IMR-90 (cell line): ENCODE measurements around the gene ME3. TPM values are rescaled to one million over a fixed set of nuclear protein-coding genes. Genes with fewer than 3 reads are reported as not detected.

Experiments used
- ATAC-seq: fragments of 200-7000 bp; cut with Tn5 transposase; 2 replicates; pipeline ENCODE4 v1.9.1; 2020; ENCODE audit warnings: low read depth, mild to moderate bottlenecking, moderate library complexity
- BruUV-seq: library from RNA; stranded (reverse); fragments of 400-500 nt; replicated peaks from 2 replicates; lab custom pipeline; 2021; lab: Mats Ljungman, UMichigan
- CTCF ChIA-PET: fragments of 300-600 bp; formaldehyde crosslinking; extraction: SDS; loops from one replicate; lab custom pipeline; 2021; ENCODE audit warnings: antibody characterized with exemption; lab: Yijun Ruan, JAX
- POLR2A ChIA-PET: fragments of 300-600 bp; sonication (Branson Sonifier 250); formaldehyde crosslinking; loops from one replicate; lab custom pipeline; 2022; ENCODE audit warnings: antibody characterized with exemption; ENCODE audit not compliant: unreplicated experiment; lab: Charles Lee
- DNase-seq: peaks from one replicate; pipeline ENCODE4 v3.0.0; 2013
- H2AFZ ChIP-seq: replicated peaks from 2 replicates; pipeline ENCODE3; 2013; ENCODE audit warnings: low read length, mild to moderate bottlenecking; ENCODE audit not compliant: poor library complexity
- H2AK5ac ChIP-seq: 2 replicates; pipeline ENCODE4 v1.6.1; 2013; ENCODE audit warnings: low read depth, low read length, inconsistent platforms
- H2AK9ac ChIP-seq: replicated peaks from 2 replicates; pipeline ENCODE3; 2013; ENCODE audit warnings: mild to moderate bottlenecking, low read depth, low read length, moderate library complexity; ENCODE audit not compliant: poor library complexity
- H2BK120ac ChIP-seq: 2 replicates; pipeline ENCODE4 v1.6.1; 2013; ENCODE audit warnings: low read depth, low read length, inconsistent platforms
- H2BK15ac ChIP-seq: 3 replicates; pipeline ENCODE4 v1.6.1; 2013; ENCODE audit warnings: low read depth, low read length, inconsistent platforms
- H2BK20ac ChIP-seq: 2 replicates; pipeline ENCODE4 v1.6.1; 2013; ENCODE audit warnings: low read depth, mild to moderate bottlenecking, inconsistent platforms, low read length, moderate library complexity
- H2BK5ac ChIP-seq: 2 replicates; pipeline ENCODE4 v1.6.1; 2013; ENCODE audit warnings: mild to moderate bottlenecking, low read depth, low read length, inconsistent platforms; ENCODE audit not compliant: poor library complexity, severe bottlenecking
- H3K14ac ChIP-seq: replicated peaks from 2 replicates; pipeline ENCODE4 v1.6.1; 2013; ENCODE audit warnings: low read depth, low read length, inconsistent platforms
- H3K18ac ChIP-seq: 2 replicates; pipeline ENCODE4 v1.6.1; 2013; ENCODE audit warnings: low read depth, low read length, control low read depth
- H3K23ac ChIP-seq: 2 replicates; pipeline ENCODE4 v1.6.1; 2013; ENCODE audit warnings: low read depth, low read length, inconsistent platforms
- H3K27ac ChIP-seq: 2 replicates; pipeline ENCODE4 v1.5.1; 2013; ENCODE audit warnings: mild to moderate bottlenecking, control low read depth, low read length; ENCODE audit not compliant: insufficient read depth
- H3K27me3 ChIP-seq: 2 replicates; pipeline ENCODE4 v1.6.1; 2013; ENCODE audit warnings: low read length; ENCODE audit not compliant: control insufficient read depth, insufficient read depth
- H3K36me3 ChIP-seq: 2 replicates; pipeline ENCODE4 v1.6.1; 2013; ENCODE audit warnings: low read length, mixed read lengths; ENCODE audit not compliant: control insufficient read depth, insufficient read depth
- H3K4ac ChIP-seq: 2 replicates; pipeline ENCODE4 v1.6.1; 2013; ENCODE audit warnings: low read depth, low read length, inconsistent platforms
- H3K4me1 ChIP-seq: 2 replicates; pipeline ENCODE4 v1.6.1; 2013; ENCODE audit warnings: low read length, mixed read lengths; ENCODE audit not compliant: control insufficient read depth, insufficient read depth
- H3K4me2 ChIP-seq: 2 replicates; pipeline ENCODE4 v1.6.1; 2013; ENCODE audit warnings: low read depth, mild to moderate bottlenecking, control low read depth, low read length, moderate library complexity
- H3K4me3 ChIP-seq: 2 replicates; pipeline ENCODE4 v1.5.1; 2013; ENCODE audit warnings: low read depth, mild to moderate bottlenecking, control low read depth, low read length, moderate library complexity; ENCODE audit not compliant: insufficient read depth
- H3K56ac ChIP-seq: 2 replicates; pipeline ENCODE4 v1.6.1; 2013; ENCODE audit warnings: low read length, inconsistent platforms; ENCODE audit not compliant: insufficient read depth; ENCODE audit errors: extremely low read depth
- H3K79me1 ChIP-seq, 2 experiments: 2 replicates each; pipeline ENCODE4 v1.6.1; 2013; ENCODE audit warnings: low read length in 2 of 2, inconsistent platforms in 1 of 2, low read depth in 1 of 2
- H3K9ac ChIP-seq: 2 replicates; pipeline ENCODE4 v1.6.1; 2013; ENCODE audit warnings: low read depth, low read length, control low read depth
- H3K9me1 ChIP-seq: 2 replicates; pipeline ENCODE4 v1.6.1; 2013; ENCODE audit warnings: low read length, inconsistent platforms; ENCODE audit not compliant: insufficient read depth
- H3K9me3 ChIP-seq: 2 replicates; pipeline ENCODE4 v1.6.1; 2013; ENCODE audit warnings: low read length; ENCODE audit not compliant: control insufficient read depth, insufficient read depth
- H4K20me1 ChIP-seq: 2 replicates; pipeline ENCODE4 v1.6.1; 2013; ENCODE audit warnings: low read length, inconsistent platforms; ENCODE audit not compliant: insufficient read depth
- H4K5ac ChIP-seq: 2 replicates; pipeline ENCODE4 v1.6.1; 2013; ENCODE audit warnings: mild to moderate bottlenecking, low read depth, low read length, control low read depth
- H4K8ac ChIP-seq, 2 experiments: 2 replicates each; pipeline ENCODE4 v1.6.1; 2013; ENCODE audit warnings: low read depth in 2 of 2, low read length in 2 of 2, control low read depth in 1 of 2, inconsistent platforms in 1 of 2
- H4K91ac ChIP-seq: 2 replicates; pipeline ENCODE4 v1.6.1; 2013; ENCODE audit warnings: low read depth, low read length, inconsistent platforms; ENCODE audit not compliant: insufficient read depth
- BHLHE40 ChIP-seq: fragments of 150-350 bp; IDR thresholded peaks from 2 replicates; pipeline ENCODE4 v1.6.1; 2016; ENCODE audit warnings: mild to moderate bottlenecking, low read depth, low read length
- CHD1 ChIP-seq: IDR thresholded peaks from 2 replicates; pipeline ENCODE4 v1.6.1; 2012; ENCODE audit warnings: low read depth, low read length, improper control_type of control experiment
- CTCF ChIP-seq: conservative IDR thresholded peaks from 2 replicates; pipeline ENCODE4 v1.5.1; 2012; ENCODE audit warnings: mild to moderate bottlenecking, low read depth, low read length, improper control_type of control experiment
- ELK1 ChIP-seq: fragments of 150-350 bp; IDR thresholded peaks from 2 replicates; pipeline ENCODE4 v1.6.1; 2016; ENCODE audit warnings: low read depth, mild to moderate bottlenecking, low read length, moderate library complexity, borderline replicate concordance
- FOS ChIP-seq: fragments of 150-350 bp; IDR thresholded peaks from 2 replicates; pipeline ENCODE4 v1.6.1; 2016; ENCODE audit warnings: low read depth, low read length
- MAFK ChIP-seq: IDR thresholded peaks from 2 replicates; pipeline ENCODE4 v1.6.1; 2012; ENCODE audit warnings: low read depth, low read length, improper control_type of control experiment
- NFE2L2 ChIP-seq: fragments of 150-350 bp; IDR thresholded peaks from 2 replicates; pipeline ENCODE4 v1.6.1; 2016; ENCODE audit warnings: low read depth, mild to moderate bottlenecking, low read length
- POLR2A ChIP-seq: IDR thresholded peaks from 2 replicates; pipeline ENCODE4 v1.6.1; 2012; ENCODE audit warnings: mild to moderate bottlenecking, low read depth, low read length
- RAD21 ChIP-seq: IDR thresholded peaks from 2 replicates; pipeline ENCODE4 v1.6.1; 2012; ENCODE audit warnings: low read length, improper control_type of control experiment
- RCOR1 ChIP-seq: IDR thresholded peaks from 2 replicates; pipeline ENCODE4 v1.6.1; 2012; ENCODE audit warnings: mild to moderate bottlenecking, low read length, improper control_type of control experiment; ENCODE audit not compliant: insufficient replicate concordance
- RFX5 ChIP-seq: IDR thresholded peaks from 2 replicates; pipeline ENCODE4 v1.8.0; 2012; ENCODE audit warnings: low read depth, mild to moderate bottlenecking, low read length, moderate library complexity
- SMC3 ChIP-seq: fragments of 150-350 bp; IDR thresholded peaks from 2 replicates; pipeline ENCODE4 v1.6.1; 2016; ENCODE audit warnings: low read depth, mild to moderate bottlenecking, antibody characterized with exemption, low read length, moderate library complexity
- USF2 ChIP-seq: fragments of 150-350 bp; IDR thresholded peaks from 2 replicates; pipeline ENCODE4 v1.6.1; 2017; ENCODE audit warnings: mild to moderate bottlenecking, antibody characterized with exemption, low read length, low read depth
- WGBS, 2 experiments: methylation state at CpG; one replicate each; pipeline versions ENCODE4 v1.1.5 to v1.1.7; 2013; ENCODE audit warnings: missing lambda C conversion rate in 2 of 2; ENCODE audit not compliant: insufficient read length in 1 of 2; ENCODE audit errors: extremely low coverage in 2 of 2; 5-methylcytosine and 5-hydroxymethylcytosine counted together
- dilution Hi-C: fragments of 300-500 bp; cut with HindIII; formaldehyde crosslinking; loops from one replicate; pipeline ENCODE4 v1.14.3; 2018; ENCODE audit warnings: low sequenced_read_pairs; ENCODE audit not compliant: unreplicated experiment
- in situ Hi-C: fragments of 300-500 bp; cut with MboI; formaldehyde crosslinking; loops from 3 replicates; pipeline ENCODE4 v1.14.3; 2019; ENCODE audit warnings: low sequenced_read_pairs, inconsistent platforms, mixed read lengths
- intact Hi-C: fragments of 100-400 bp; cut with micrococcal nuclease; formaldehyde crosslinking; loops from 2 replicates; pipeline ENCODE4 v1.10.0; 2022
- polyA plus RNA-seq, 3 experiments: library from polyadenylated mRNA; depleted of rRNA; stranded (reverse); fragments of >200 nt; gene quantifications; 2 replicates each; pipeline ENCODE4 v1.2.3, GENCODE V29; 2012; ENCODE audit warnings: low replicate concordance in 1 of 3
- total RNA-seq: library from RNA; depleted of rRNA; stranded (reverse); fragments of >200 nt; gene quantifications from 2 replicates; pipeline ENCODE4 v1.2.3, GENCODE V29; 2012

ME3 gene
- total and polyA plus RNA-seq, 2 of the 4 experiments (the other 2 are of a cell fraction): 7.8 to 9.0 TPM

- Histone ChIP-seq H3K9me3 (peaks cover 3% of the 10 kb centered on the region), H3K56ac (peak overlapping the region; percentile 15; the same call in 1 of the 2 replicates), H4K5ac (no peak overlapping the region), H3K4me1 (peaks cover 24% of the 10 kb centered on the region), H2AFZ (peak overlapping the region; percentile 54), H3K9ac (no peak overlapping the region), H3K23ac (peak overlapping the region; percentile 55; the same call in 1 of the 2 replicates), H3K14ac (peak overlapping the region; percentile 61; the same call in 1 of the 2 replicates), H3K27ac (no peak overlapping the region; the same call in 1 of the 2 replicates), H3K79me1 (peaks cover 0 to 3% of the 10 kb centered on the region in 2 experiments; a peak in 1 of 4 replicates), H3K9me1 (peaks cover 16% of the 10 kb centered on the region), H3K18ac (peak overlapping the region; percentile 1; the same call in 1 of the 2 replicates), H3K36me3 (no peaks in the 10 kb centered on the region), H2AK9ac (peak overlapping the region; percentile 17), H2BK20ac (peak overlapping the region; percentile 57), H3K4ac (peak overlapping the region; percentile 52), H3K27me3 (no peaks in the 10 kb centered on the region), H4K20me1 (no peaks in the 10 kb centered on the region), H3K4me3 (no peak overlapping the region), H2BK5ac (peak overlapping the region; percentile 29), H2BK15ac (peak overlapping the region; percentile 45; the same call in 1 of the 3 replicates), H4K91ac (peak overlapping the region; percentile 14; the same call in 1 of the 2 replicates), H2BK120ac (peak overlapping the region; percentile 57), H3K4me2 (no peak overlapping the region), H2AK5ac (peak overlapping the region; percentile 31), H4K8ac (peak overlapping the region in 1 of 2 experiments; percentile 47; a peak in 1 of 4 replicates)
- POLR2A ChIA-PET: interaction anchor here (0.7 kb wide), 1 partner anchor 75 kb away, joined by 3 read pairs; no protein-coding TSS in a partner anchor
- intact Hi-C loops: loop anchor here (5.0 kb wide), 1 partner anchor 53 kb away; no protein-coding TSS in a partner anchor
- peak; percentile 91 for DNase-seq
- WGBS, 2 experiments: no CpG with 5 or more reads among the region's 7 CpGs
- no TSS peak for BruUV-seq
- dilution Hi-C loops: no loop called here
- peak; percentile 77 for ATAC-seq
- CTCF ChIA-PET: interaction anchor here (1.3 kb wide), 1 partner anchor 8 kb away, joined by 3 read pairs; no protein-coding TSS in a partner anchor
- in situ Hi-C loops: no loop called here
- TF ChIP-seq NFE2L2: no peak
- TF ChIP-seq POLR2A: no peak
- TF ChIP-seq CTCF: no peak
- no peak for TF ChIP-seq BHLHE40
- no peak for TF ChIP-seq ELK1
- TF ChIP-seq RCOR1: no peak
- no peak for TF ChIP-seq RFX5
- no peak for TF ChIP-seq CHD1
- peak; percentile 85 for TF ChIP-seq FOS
- peak; percentile 5; the same call in 1 of the 2 replicates for TF ChIP-seq RAD21
- no peak for TF ChIP-seq USF2
- TF ChIP-seq SMC3: no peak
- TF ChIP-seq MAFK: no peak
Measured at GRCh38 chr11:86515297-86516094, 156.9 kb downstream of the ME3 start.
